Measurements from ENCODE around the gene AP2A2.

Gene AP2A2

GRCh38 chr11:1032310-1032891 lies 106.7 kb downstream of the AP2A2 start:
- DNase-seq, result no peak

- no peak for DNase-seq
These were observed 107.5 kb downstream of the AP2A2 start for GRCh38 chr11:1033016-1033798.

- no peak for DNase-seq
These were observed 108.3 kb downstream of the AP2A2 start for GRCh38 chr11:1034001-1034400.

GRCh38 chr11:1034456-1035295 lies 109.0 kb downstream of the AP2A2 start:
- DNase-seq, result no peak

GRCh38 chr11:1035577-1036283 lies 110.1 kb downstream of the AP2A2 start:
- no peak for DNase-seq

- DNase-seq, result no peak
These were observed 110.7 kb downstream of the AP2A2 start, which contains the start of gene MUC6 for GRCh38 chr11:1036303-1036923. Gene MUC6 (minus strand): TSS chr11:1036718. CDS start chr11:1036655, 63 bp downstream.

- DNase-seq, result no peak
These were observed 111.3 kb downstream of the AP2A2 start for GRCh38 chr11:1036931-1037330.

GRCh38 chr11:1037506-1038055 lies 111.9 kb downstream of the AP2A2 start:
- no peak for DNase-seq

- DNase-seq, result no peak
These were observed 112.7 kb downstream of the AP2A2 start for GRCh38 chr11:1038361-1038760.

GRCh38 chr11:1038921-1039320 lies 113.3 kb downstream of the AP2A2 start:
- no peak for DNase-seq

GRCh38 chr11:1039481-1040427 lies 114.1 kb downstream of the AP2A2 start:
- DNase-seq, result no peak

- no peak for DNase-seq
These were observed 114.9 kb downstream of the AP2A2 start for GRCh38 chr11:1040428-1041148.

- no peak for DNase-seq
These were observed 115.4 kb downstream of the AP2A2 start for GRCh38 chr11:1041149-1041467.

GRCh38 chr11:1041471-1041870 lies 115.8 kb downstream of the AP2A2 start:
- DNase-seq, result no peak

GRCh38 chr11:1041936-1042608 lies 116.4 kb downstream of the AP2A2 start:
- no peak for DNase-seq

GRCh38 chr11:1042626-1043562 lies 117.2 kb downstream of the AP2A2 start:
- DNase-seq, result no peak

GRCh38 chr11:1043563-1044096 lies 118.0 kb downstream of the AP2A2 start:
- DNase-seq, result no peak

GRCh38 chr11:1044160-1044559 lies 118.5 kb downstream of the AP2A2 start:
- no peak for DNase-seq
